Neuronal stem cell (in vitro differentiated cells): ENCODE measurements around the gene ATP8B4. TPM values are rescaled to one million over a fixed set of nuclear protein-coding genes. Genes with fewer than 3 reads are reported as not detected.

Source experiments
- DNase-seq: peaks from one replicate; pipeline ENCODE4 v3.0.0-alpha.2; 2013; ENCODE audit warnings: low spot score
- H2AFZ ChIP-seq: one replicate; pipeline ENCODE4 v1.6.1; 2013; ENCODE audit warnings: mild to moderate bottlenecking, low read length, inconsistent platforms
- H2AK5ac ChIP-seq: 2 replicates; pipeline ENCODE4 v1.6.1; 2013; ENCODE audit warnings: low read depth, mild to moderate bottlenecking, inconsistent platforms, low read length, moderate library complexity, mixed read lengths
- H2BK120ac ChIP-seq: 2 replicates; pipeline ENCODE4 v1.6.1; 2013; ENCODE audit warnings: low read depth, mild to moderate bottlenecking, inconsistent platforms, low read length, moderate library complexity, mixed read lengths
- H2BK12ac ChIP-seq: one replicate; pipeline ENCODE4 v1.6.1; 2013; ENCODE audit warnings: low read length, inconsistent platforms
- H2BK15ac ChIP-seq: 2 replicates; pipeline ENCODE4 v1.6.1; 2013; ENCODE audit warnings: mild to moderate bottlenecking, low read length, inconsistent platforms, mixed read lengths
- H2BK5ac ChIP-seq: one replicate; pipeline ENCODE4 v1.6.1; 2013; ENCODE audit warnings: inconsistent platforms, mild to moderate bottlenecking, low read length, moderate library complexity
- H3K14ac ChIP-seq: one replicate; pipeline ENCODE4 v1.6.1; 2013; ENCODE audit warnings: low read length, inconsistent platforms
- H3K18ac ChIP-seq: 2 replicates; pipeline ENCODE4 v1.6.1; 2013; ENCODE audit warnings: low read length, inconsistent platforms
- H3K23ac ChIP-seq: 2 replicates; pipeline ENCODE4 v1.6.1; 2013; ENCODE audit warnings: low read depth, mild to moderate bottlenecking, mixed read lengths, low read length, inconsistent platforms; ENCODE audit not compliant: poor library complexity
- H3K27ac ChIP-seq: replicated peaks from 3 replicates; pipeline ENCODE4 v1.5.1; 2013; ENCODE audit warnings: low read length, inconsistent platforms
- H3K27me3 ChIP-seq, 3 experiments: 2 replicates each; pipeline ENCODE4 v1.6.1; 2013; ENCODE audit warnings: low read length in 3 of 3, mild to moderate bottlenecking in 2 of 3, inconsistent platforms in 1 of 3, low read depth in 1 of 3, mixed read lengths in 1 of 3, moderate library complexity in 1 of 3; ENCODE audit not compliant: control insufficient read depth in 3 of 3, insufficient read depth in 3 of 3
- H3K36me3 ChIP-seq, 2 donors: replicated peaks in 1 of 2; 2 replicates each; pipeline ENCODE4 v1.6.1; 2013; ENCODE audit warnings: low read length in 2 of 2; ENCODE audit not compliant: control insufficient read depth in 2 of 2, insufficient read depth in 2 of 2
- H3K4ac ChIP-seq: 2 replicates; pipeline ENCODE4 v1.6.1; 2013; ENCODE audit warnings: inconsistent platforms, mild to moderate bottlenecking, low read length, moderate library complexity
- H3K4me1 ChIP-seq, 2 donors: 1 replicate in 1 of 2; 2 replicates in 1 of 2; pipeline ENCODE4 v1.6.1; 2013; ENCODE audit warnings: low read length in 2 of 2, low read depth in 1 of 2; ENCODE audit not compliant: control insufficient read depth in 2 of 2, insufficient read depth in 1 of 2
- H3K4me2 ChIP-seq: one replicate; pipeline ENCODE4 v1.6.1; 2013; ENCODE audit warnings: mild to moderate bottlenecking, low read length, inconsistent platforms; ENCODE audit not compliant: insufficient read depth, poor library complexity, severe bottlenecking
- H3K4me3 ChIP-seq, 2 donors: 2 replicates each; pipeline ENCODE4 v1.5.1; 2013; ENCODE audit warnings: low read length in 2 of 2, mild to moderate bottlenecking in 2 of 2, inconsistent platforms in 1 of 2, moderate library complexity in 1 of 2
- H3K79me1 ChIP-seq: one replicate; pipeline ENCODE4 v1.6.1; 2013; ENCODE audit warnings: low read depth, mild to moderate bottlenecking, inconsistent platforms, low read length, moderate library complexity
- H3K9ac ChIP-seq: one replicate; pipeline ENCODE4 v1.6.1; 2013; ENCODE audit warnings: mild to moderate bottlenecking, low read depth, low read length, inconsistent platforms; ENCODE audit not compliant: poor library complexity
- H3K9me3 ChIP-seq, 2 donors: replicated peaks in 1 of 2; 2 replicates each; pipeline versions ENCODE3 to v1.6.1; 2013; ENCODE audit warnings: low read length in 2 of 2, mild to moderate bottlenecking in 2 of 2, inconsistent platforms in 1 of 2, low read depth in 1 of 2, mixed read lengths in 1 of 2, moderate library complexity in 1 of 2; ENCODE audit not compliant: control insufficient read depth in 2 of 2, insufficient read depth in 1 of 2
- H4K8ac ChIP-seq: one replicate; pipeline ENCODE4 v1.6.1; 2013; ENCODE audit warnings: low read depth, mild to moderate bottlenecking, inconsistent platforms, low read length, moderate library complexity
- H4K91ac ChIP-seq: one replicate; pipeline ENCODE4 v1.6.1; 2013; ENCODE audit warnings: low read length, low read depth, mild to moderate bottlenecking, inconsistent platforms; ENCODE audit not compliant: poor library complexity
- WGBS, 2 donors: extraction: QIAGEN DNeasy Blood & Tissue Kit; methylation state at CpG; one replicate each; pipeline ENCODE4 v1.1.7; 2013; ENCODE audit warnings: missing lambda C conversion rate in 2 of 2, mixed read lengths in 1 of 2; ENCODE audit not compliant: insufficient read length in 2 of 2, insufficient replicate concordance in 1 of 2; ENCODE audit errors: extremely low coverage in 2 of 2; 5-methylcytosine and 5-hydroxymethylcytosine counted together
- polyA plus RNA-seq, 2 experiments: library from polyadenylated mRNA; stranded (reverse); fragments of 200-250 nt; gene quantifications; one replicate each; pipeline ENCODE4 v1.2.3, GENCODE V29; 2013

The ATP8B4 gene, protein sequence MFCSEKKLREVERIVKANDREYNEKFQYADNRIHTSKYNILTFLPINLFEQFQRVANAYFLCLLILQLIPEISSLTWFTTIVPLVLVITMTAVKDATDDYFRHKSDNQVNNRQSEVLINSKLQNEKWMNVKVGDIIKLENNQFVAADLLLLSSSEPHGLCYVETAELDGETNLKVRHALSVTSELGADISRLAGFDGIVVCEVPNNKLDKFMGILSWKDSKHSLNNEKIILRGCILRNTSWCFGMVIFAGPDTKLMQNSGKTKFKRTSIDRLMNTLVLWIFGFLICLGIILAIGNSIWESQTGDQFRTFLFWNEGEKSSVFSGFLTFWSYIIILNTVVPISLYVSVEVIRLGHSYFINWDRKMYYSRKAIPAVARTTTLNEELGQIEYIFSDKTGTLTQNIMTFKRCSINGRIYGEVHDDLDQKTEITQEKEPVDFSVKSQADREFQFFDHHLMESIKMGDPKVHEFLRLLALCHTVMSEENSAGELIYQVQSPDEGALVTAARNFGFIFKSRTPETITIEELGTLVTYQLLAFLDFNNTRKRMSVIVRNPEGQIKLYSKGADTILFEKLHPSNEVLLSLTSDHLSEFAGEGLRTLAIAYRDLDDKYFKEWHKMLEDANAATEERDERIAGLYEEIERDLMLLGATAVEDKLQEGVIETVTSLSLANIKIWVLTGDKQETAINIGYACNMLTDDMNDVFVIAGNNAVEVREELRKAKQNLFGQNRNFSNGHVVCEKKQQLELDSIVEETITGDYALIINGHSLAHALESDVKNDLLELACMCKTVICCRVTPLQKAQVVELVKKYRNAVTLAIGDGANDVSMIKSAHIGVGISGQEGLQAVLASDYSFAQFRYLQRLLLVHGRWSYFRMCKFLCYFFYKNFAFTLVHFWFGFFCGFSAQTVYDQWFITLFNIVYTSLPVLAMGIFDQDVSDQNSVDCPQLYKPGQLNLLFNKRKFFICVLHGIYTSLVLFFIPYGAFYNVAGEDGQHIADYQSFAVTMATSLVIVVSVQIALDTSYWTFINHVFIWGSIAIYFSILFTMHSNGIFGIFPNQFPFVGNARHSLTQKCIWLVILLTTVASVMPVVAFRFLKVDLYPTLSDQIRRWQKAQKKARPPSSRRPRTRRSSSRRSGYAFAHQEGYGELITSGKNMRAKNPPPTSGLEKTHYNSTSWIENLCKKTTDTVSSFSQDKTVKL
- polyA plus RNA-seq (2013, experiment 1 of 2), result 0.13 TPM
- polyA plus RNA-seq (2013, experiment 2 of 2), result 0.17 TPM

DNA sequence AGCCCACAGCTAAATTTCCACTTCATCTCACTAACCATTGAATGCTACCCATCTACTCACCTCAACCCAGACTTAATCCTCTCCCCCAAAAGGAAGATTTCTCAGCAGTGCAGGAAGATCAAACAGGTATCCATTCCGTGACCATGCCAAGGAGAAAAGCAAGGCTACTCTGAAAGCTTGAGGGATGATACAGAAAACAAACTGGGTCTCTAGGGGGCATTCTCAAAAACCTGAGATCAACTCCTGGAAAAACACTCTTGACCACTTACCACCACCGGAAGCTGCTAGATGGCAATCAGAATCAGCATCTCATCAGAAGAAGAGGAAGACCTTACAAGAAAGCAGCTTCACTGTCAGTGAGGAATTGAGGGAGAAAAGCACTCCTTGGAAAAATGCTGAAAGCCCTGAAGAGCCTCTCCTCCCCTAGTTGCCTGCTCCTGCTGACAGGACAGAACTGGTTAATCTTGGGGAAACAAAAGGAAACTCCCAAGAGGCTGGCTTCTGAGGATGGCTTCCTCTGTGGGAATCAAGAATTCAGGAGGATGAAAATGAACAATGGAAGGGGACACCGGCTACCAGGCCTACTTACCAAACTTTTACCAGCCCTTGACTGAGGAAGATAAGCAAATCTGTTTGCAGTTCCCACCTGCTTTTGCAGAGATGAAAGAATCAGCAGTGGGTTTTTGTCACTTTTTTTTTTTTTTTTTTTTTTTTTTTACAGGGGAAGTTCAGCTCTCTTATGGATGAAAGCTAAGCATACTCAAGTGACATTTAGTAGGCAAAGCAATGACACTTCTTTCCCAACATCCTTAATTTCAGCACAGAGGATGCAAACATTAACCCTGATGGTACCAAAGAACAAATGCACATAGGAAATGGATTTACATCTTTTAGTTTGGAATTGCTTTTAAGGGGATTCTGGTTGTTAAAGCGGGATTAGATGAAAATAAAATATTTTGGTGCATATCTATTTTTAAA lies at the start of gene ATP8B4:
Gene ATP8B4 (minus strand): TSS at position 171 of the 978 bp plus-strand sequence. CDS start 12,267 bp downstream, outside the sequence.
- Histone ChIP-seq H3K4me1 (peaks cover 0 to 2% of the 10 kb centered on the region in 2 donors), H3K9me3 (no peaks in the 10 kb centered on the region), H3K27me3 (no peaks in the 10 kb centered on the region), H3K36me3 (no peaks in the 10 kb centered on the region), H2AK5ac (no peak within 1 kb of the TSS), H3K4me3 (no peak within 1 kb of the TSS), H4K8ac (no peak within 1 kb of the TSS), H3K79me1 (no peaks in the 10 kb centered on the region), H4K91ac (no peak within 1 kb of the TSS), H3K9ac (no peak within 1 kb of the TSS), H2BK15ac (no peak within 1 kb of the TSS), H3K14ac (no peak within 1 kb of the TSS), H3K27ac (peak within 1 kb of the TSS; percentile 11), H2AFZ (peak within 1 kb of the TSS; percentile 78), H2BK5ac (no peak within 1 kb of the TSS), H3K4me2 (no peak within 1 kb of the TSS), H2BK120ac (no peak within 1 kb of the TSS), H3K23ac (no peak within 1 kb of the TSS), H3K4ac (no peak within 1 kb of the TSS), H2BK12ac (no peak within 1 kb of the TSS), H3K18ac (no peak within 1 kb of the TSS)
- WGBS, 2 donors, result 100% methylated on average over 1 of the region's 4 CpGs; no CpG with 5 or more reads in 1 of the 2 donors
- DNase-seq, result peak; percentile 46

DNA sequence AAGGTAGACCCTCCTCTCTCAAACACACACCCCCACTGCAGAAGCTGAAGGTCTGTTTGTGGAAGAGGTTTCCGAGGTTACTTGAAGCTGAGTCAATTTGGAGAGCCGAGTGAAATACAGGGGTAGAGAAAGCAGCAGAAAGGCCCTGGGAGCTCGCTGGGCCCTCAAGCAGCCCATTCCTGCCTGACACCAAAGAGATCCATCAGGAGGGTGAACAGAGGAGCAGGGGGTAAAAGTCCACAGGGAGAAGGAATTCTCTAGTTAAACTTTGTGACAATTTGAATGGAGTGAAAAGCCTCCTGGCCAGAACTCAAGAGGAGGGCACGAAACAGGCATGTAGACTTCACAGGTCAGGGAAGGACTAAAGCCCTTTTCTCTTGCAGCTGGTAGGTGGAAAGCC lies 49.3 kb upstream of the ATP8B4 start:
- H3K27me3 ChIP-seq, result no peaks in the 10 kb centered on the region
- H2BK5ac ChIP-seq, result no peak overlapping the region
- no peak overlapping the region for H3K4me2 ChIP-seq
- H2BK15ac ChIP-seq, result no peak overlapping the region
- H2AFZ ChIP-seq, result no peak overlapping the region
- H3K4me3 ChIP-seq, result no peak overlapping the region
- H2BK12ac ChIP-seq, result no peak overlapping the region
- no peak overlapping the region for H4K8ac ChIP-seq
- H2AK5ac ChIP-seq, result no peak overlapping the region
- no peak overlapping the region for H3K4ac ChIP-seq
- no CpG with 5 or more reads among the region's 4 CpGs for WGBS, 2 donors
- no peak overlapping the region for H3K23ac ChIP-seq
- no peak overlapping the region for H3K9ac ChIP-seq
- no peak overlapping the region for H4K91ac ChIP-seq
- no peaks in the 10 kb centered on the region for H3K9me3 ChIP-seq
- no peak for DNase-seq
- H3K36me3 ChIP-seq, result no peaks in the 10 kb centered on the region
- H3K14ac ChIP-seq, result no peak overlapping the region
- no peaks in the 10 kb centered on the region for H3K79me1 ChIP-seq
- H2BK120ac ChIP-seq, result no peak overlapping the region
- no peak overlapping the region for H3K27ac ChIP-seq
- no peaks in the 10 kb centered on the region for H3K4me1 ChIP-seq
- no peak overlapping the region for H3K18ac ChIP-seq

DNA sequence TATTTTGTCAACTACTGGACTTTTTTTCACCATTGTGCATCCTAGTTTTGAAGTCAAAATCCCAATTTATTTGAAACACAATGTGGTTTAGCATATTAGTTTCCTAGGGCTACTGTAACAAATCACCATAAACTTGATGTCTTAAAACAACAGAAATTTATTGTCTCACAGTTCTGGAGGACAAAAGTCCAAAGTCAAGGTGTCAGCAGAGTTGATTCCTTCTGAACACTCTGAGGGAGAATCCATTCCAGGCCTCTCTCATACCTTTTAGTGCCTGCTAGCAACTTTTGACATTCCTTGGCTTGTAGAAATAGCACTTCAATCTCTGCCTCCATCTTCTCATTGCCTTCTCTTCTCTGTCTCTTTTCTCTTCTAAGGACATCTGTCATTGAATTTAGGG lies 48.1 kb upstream of the ATP8B4 start:
- H3K4me2 ChIP-seq, result no peak overlapping the region
- H3K4me3 ChIP-seq, result no peak overlapping the region
- H2BK120ac ChIP-seq, result no peak overlapping the region
- no peaks in the 10 kb centered on the region for H3K4me1 ChIP-seq
- H3K14ac ChIP-seq, result no peak overlapping the region
- no peak overlapping the region for H3K9ac ChIP-seq
- H2BK15ac ChIP-seq, result no peak overlapping the region
- no peaks in the 10 kb centered on the region for H3K36me3 ChIP-seq
- no peak overlapping the region for H3K27ac ChIP-seq
- no peak overlapping the region for H2AFZ ChIP-seq
- no peak overlapping the region for H4K91ac ChIP-seq
- DNase-seq, result no peak
- no peaks in the 10 kb centered on the region for H3K9me3 ChIP-seq
- H2AK5ac ChIP-seq, result no peak overlapping the region
- no peak overlapping the region for H3K4ac ChIP-seq
- H2BK5ac ChIP-seq, result no peak overlapping the region
- H4K8ac ChIP-seq, result no peak overlapping the region
- no peaks in the 10 kb centered on the region for H3K79me1 ChIP-seq
- no peak overlapping the region for H2BK12ac ChIP-seq
- no peak overlapping the region for H3K18ac ChIP-seq
- H3K27me3 ChIP-seq, result no peaks in the 10 kb centered on the region
- no peak overlapping the region for H3K23ac ChIP-seq
